Esophagus (tissue), 2 donors: ENCODE measurements around the gene MEA1. TPM values are rescaled to one million over a fixed set of nuclear protein-coding genes. Genes with fewer than 3 reads are reported as not detected.

Source experiments
- polyA plus RNA-seq, 2 donors: library from polyadenylated mRNA; stranded (reverse); fragments of 200-250 nt; gene quantifications; one replicate each; pipeline ENCODE4 v1.2.3, GENCODE V29; 2013
- donor health status: healthy with polysubstance abuse.
- donor health status: Bipolar disorder and iron deficiency.

Gene MEA1
- polyA plus RNA-seq, 2 donors = 83.0 to 95.6 TPM

Other genes starting within 250 kb of the MEA1 start
- 1 to 10 TPM; 2.4 to 3.0 TPM for gene BICRAL, start 231.9 kb downstream of the MEA1 start, polyA plus RNA-seq
- 10 to 100 TPM; 32.7 to 39.4 TPM for gene RPL7L1, start 134.3 kb downstream of the MEA1 start, polyA plus RNA-seq
- gene PTCRA, start 97.9 kb downstream of the MEA1 start, polyA plus RNA-seq = not detected
- gene CNPY3, start 84.5 kb downstream of the MEA1 start, polyA plus RNA-seq = 10 to 100 TPM; 14.2 to 15.1 TPM
- gene GNMT, start 53.2 kb downstream of the MEA1 start, polyA plus RNA-seq = under 1 TPM; 0.18 to 0.67 TPM
- gene PEX6, start 34.8 kb downstream of the MEA1 start, polyA plus RNA-seq = 10 to 100 TPM; 13.1 to 13.7 TPM
- 10 to 100 TPM; 16.7 to 17.4 TPM for gene PPP2R5D, start 29.4 kb downstream of the MEA1 start, polyA plus RNA-seq
- 10 to 100 TPM; 39.3 to 40.9 TPM for gene KLHDC3, start 303 bp upstream of the MEA1 start, polyA plus RNA-seq
- 10 to 100 TPM; 18.4 to 40.3 TPM for gene RRP36, start 7.7 kb upstream of the MEA1 start, polyA plus RNA-seq
- gene CUL7, start 39.9 kb upstream of the MEA1 start, polyA plus RNA-seq = 1 to 10 TPM; 5.1 to 5.5 TPM
- gene MRPL2, start 45.5 kb upstream of the MEA1 start, polyA plus RNA-seq = 10 to 100 TPM; 48.9 to 54.6 TPM
- gene KLC4, start 45.7 kb upstream of the MEA1 start, polyA plus RNA-seq = 10 to 100 TPM in 1 of 2 donors, 1 to 10 TPM in 1; 8.4 to 15.3 TPM
- 10 to 100 TPM; 25.8 to 39.7 TPM for gene PTK7, start 62.4 kb upstream of the MEA1 start, polyA plus RNA-seq
- gene SRF, start 157.3 kb upstream of the MEA1 start, polyA plus RNA-seq = 10 to 100 TPM; 17.1 to 23.7 TPM
- 10 to 100 TPM; 26.6 to 64.9 TPM for gene CUL9, start 168.2 kb upstream of the MEA1 start, polyA plus RNA-seq
- 100 to 1,000 TPM in 1 of 2 donors, 10 to 100 TPM in 1; 62.3 to 115 TPM for gene DNPH1, start 215.5 kb upstream of the MEA1 start, polyA plus RNA-seq
- under 1 TPM; 0.02 TPM for gene TTBK1, start 229.5 kb upstream of the MEA1 start, polyA plus RNA-seq